ENCODE results near the gene PPFIA2. TPM values are rescaled to one million over a fixed set of nuclear protein-coding genes. Genes with fewer than 3 reads are reported as not detected.

Gene PPFIA2
- polyA plus RNA-seq, 1 donor (not counting 4 experiments of a cell fraction or from before 2014, with no cell fraction given): not detected

GRCh38 chr12:81461163-81461562, 298.0 kb downstream of the PPFIA2 start:
- Histone ChIP-seq H3K9me1 (ENCODE audit: control insufficient read depth, extremely low read depth, insufficient read depth, low read length) (no peaks in the 10 kb centered on the region), H3K4me2 (ENCODE audit: control insufficient read depth, extremely low read depth, insufficient read depth, low read depth, low read length) (no peak overlapping the region), H3K4me1 (ENCODE audit: control insufficient read depth, extremely low read depth, insufficient read depth, low read length) (no peaks in the 10 kb centered on the region), H3K36me3 (ENCODE audit: control insufficient read depth in 2 of 2, extremely low read depth in 1 of 2, insufficient read depth in 2 of 2, low read length in 2 of 2) (no peaks in the 10 kb centered on the region), H2AFZ (ENCODE audit: control insufficient read depth, low read length) (no peak overlapping the region), H3K79me2 (ENCODE audit: control insufficient read depth, insufficient read depth, low read length) (no peaks in the 10 kb centered on the region), H3K27ac (ENCODE audit: control insufficient read depth, insufficient read depth, low read length) (no peak overlapping the region), H4K20me1 (ENCODE audit: control insufficient read depth, extremely low read depth, insufficient read depth, low read length) (no peaks in the 10 kb centered on the region), H3K4me3 (ENCODE audit: control insufficient read depth in 2 of 3, extremely low read depth in 1 of 3, insufficient read depth in 2 of 3, low read depth in 1 of 3, low read length in 3 of 3) (no peak overlapping the region), H3K27me3 (ENCODE audit: control insufficient read depth, extremely low read depth, insufficient read depth, low read length) (no peaks in the 10 kb centered on the region), H3K9me3 (ENCODE audit: control insufficient read depth, low read depth, low read length) (no peaks in the 10 kb centered on the region), H3K9ac (ENCODE audit: control insufficient read depth, extremely low read depth, insufficient read depth, low read length) (no peak overlapping the region)
- DNase-seq (ENCODE audit: low read depth, low spot score): no peak
- TF ChIP-seq CTCF (optimal IDR thresholded peaks at IDR 0.05 in 1 of 3, IDR thresholded peaks at IDR 0.05 in 1 of 3, conservative IDR thresholded peaks at IDR 0.05 in 1 of 3; ENCODE audit: extremely low read depth in 1 of 3, insufficient read depth in 2 of 3, low read length in 3 of 3) (no peak), EZH2 (IDR thresholded peaks at IDR 0.05; ENCODE audit: low read length) (no peak)
- dilution Hi-C loops (cut with MboI; ENCODE audit: extremely low pct_ligation_motif_present, low sequenced_read_pairs): no loop called here
- FAIRE-seq: no peak

- H3K4me2 ChIP-seq (ENCODE audit: control insufficient read depth, extremely low read depth, insufficient read depth, low read depth, low read length): no peak overlapping the region
- H3K9me1 ChIP-seq (ENCODE audit: control insufficient read depth, extremely low read depth, insufficient read depth, low read length): no peaks in the 10 kb centered on the region
- H2AFZ ChIP-seq (ENCODE audit: control insufficient read depth, low read length): no peak overlapping the region
- H3K36me3 ChIP-seq (ENCODE audit: control insufficient read depth in 2 of 2, extremely low read depth in 1 of 2, insufficient read depth in 2 of 2, low read length in 2 of 2): no peaks in the 10 kb centered on the region
- no peaks in the 10 kb centered on the region for H3K79me2 ChIP-seq (ENCODE audit: control insufficient read depth, insufficient read depth, low read length)
- no peak overlapping the region for H3K9ac ChIP-seq (ENCODE audit: control insufficient read depth, extremely low read depth, insufficient read depth, low read length)
- no peaks in the 10 kb centered on the region for H3K4me1 ChIP-seq (ENCODE audit: control insufficient read depth, extremely low read depth, insufficient read depth, low read length)
- H3K9me3 ChIP-seq (ENCODE audit: control insufficient read depth, low read depth, low read length): no peaks in the 10 kb centered on the region
- no peak for TF ChIP-seq EZH2 (IDR thresholded peaks at IDR 0.05; ENCODE audit: low read length)
- peak; percentile 60 to 74 (median 70) for TF ChIP-seq CTCF (optimal IDR thresholded peaks at IDR 0.05 in 1 of 3, IDR thresholded peaks at IDR 0.05 in 1 of 3, conservative IDR thresholded peaks at IDR 0.05 in 1 of 3; ENCODE audit: extremely low read depth in 1 of 3, insufficient read depth in 2 of 3, low read length in 3 of 3)
- peak; percentile 23 for FAIRE-seq
- H3K4me3 ChIP-seq (ENCODE audit: control insufficient read depth in 2 of 3, extremely low read depth in 1 of 3, insufficient read depth in 2 of 3, low read depth in 1 of 3, low read length in 3 of 3): no peak overlapping the region
- no peaks in the 10 kb centered on the region for H3K27me3 ChIP-seq (ENCODE audit: control insufficient read depth, extremely low read depth, insufficient read depth, low read length)
- peak; percentile 1 for DNase-seq (ENCODE audit: low read depth, low spot score)
- dilution Hi-C loops (cut with MboI; ENCODE audit: extremely low pct_ligation_motif_present, low sequenced_read_pairs): no loop called here
- H4K20me1 ChIP-seq (ENCODE audit: control insufficient read depth, extremely low read depth, insufficient read depth, low read length): no peaks in the 10 kb centered on the region
- no peak overlapping the region for H3K27ac ChIP-seq (ENCODE audit: control insufficient read depth, insufficient read depth, low read length)
These were observed 308.0 kb downstream of the PPFIA2 start for GRCh38 chr12:81450920-81451739.
